Smooth muscle cell (in vitro differentiated cells): ENCODE results near the gene NFX1. TPM values are rescaled to one million over a fixed set of nuclear protein-coding genes. Genes with fewer than 3 reads are reported as not detected.
"Not testable (repeated sequence)": the region's sequence is repeated elsewhere in the genome, so short reads cannot be mapped to it uniquely, and the experiment has no call there.

Experiments
- DNase-seq: peaks from one replicate; lab custom pipeline; 2025; ENCODE audit not compliant: unreplicated experiment; lab: John Stamatoyannopoulos, UW
- H2AFZ ChIP-seq: fragments of 200-600 bp; sonication (generic); 2 replicates; pipeline ENCODE4 v1.6.0; 2016; ENCODE audit warnings: antibody characterized with exemption, low read depth, mild to moderate bottlenecking
- H3F3A ChIP-seq: fragments of 200-600 bp; sonication (generic); 2 replicates; pipeline ENCODE4 v1.6.0; 2017; ENCODE audit warnings: antibody characterized with exemption, low read depth
- H3K27ac ChIP-seq: fragments of 200-600 bp; sonication (generic); 2 replicates; pipeline ENCODE4 v1.5.1; 2016; ENCODE audit warnings: low read depth, mild to moderate bottlenecking
- H3K27me3 ChIP-seq: fragments of 200-600 bp; sonication (generic); 2 replicates; pipeline ENCODE4 v1.6.1; 2016; ENCODE audit warnings: low read depth, mild to moderate bottlenecking
- H3K36me3 ChIP-seq: fragments of 200-600 bp; sonication (generic); 2 replicates; pipeline ENCODE4 v1.5.1; 2016; ENCODE audit warnings: low read depth
- H3K4me1 ChIP-seq: fragments of 200-600 bp; sonication (generic); 2 replicates; pipeline ENCODE4 v1.5.1; 2016; ENCODE audit warnings: low read depth
- H3K4me2 ChIP-seq: fragments of 200-600 bp; sonication (generic); 2 replicates; pipeline ENCODE4 v1.6.0; 2016; ENCODE audit warnings: mild to moderate bottlenecking
- H3K4me3 ChIP-seq: fragments of 200-600 bp; sonication (generic); 2 replicates; pipeline ENCODE4 v1.5.1; 2016; ENCODE audit warnings: mild to moderate bottlenecking
- H3K79me2 ChIP-seq: fragments of 200-600 bp; sonication (generic); 2 replicates; pipeline ENCODE4 v1.6.0; 2016; ENCODE audit warnings: low read depth, mild to moderate bottlenecking
- H3K9ac ChIP-seq: fragments of 200-600 bp; sonication (generic); 2 replicates; pipeline ENCODE4 v1.6.0; 2016; ENCODE audit warnings: low read depth
- H3K9me3 ChIP-seq: fragments of 200-600 bp; sonication (generic); replicated peaks from 2 replicates; pipeline ENCODE4 v1.5.1; 2016; ENCODE audit warnings: low read depth
- H4K20me1 ChIP-seq: fragments of 200-600 bp; sonication (generic); 2 replicates; pipeline ENCODE4 v1.6.0; 2016; ENCODE audit warnings: low read depth
- CTCF ChIP-seq: fragments of 200-600 bp; sonication (generic); IDR thresholded peaks from 2 replicates; pipeline ENCODE4 v1.5.1; 2017; ENCODE audit warnings: borderline replicate concordance, mild to moderate bottlenecking, antibody characterized with exemption; ENCODE audit not compliant: insufficient read depth, poor library complexity, severe bottlenecking
- WGBS: methylation state at CpG from one replicate; pipeline ENCODE4 v1.1.7; 2016; ENCODE audit warnings: low lambda C conversion rate; 5-methylcytosine and 5-hydroxymethylcytosine counted together
- polyA plus RNA-seq: library from polyadenylated mRNA; unstranded; fragments of >200 nt; fragmentation: Nextera tagmentation; extraction: Ambion mirVana; gene quantifications from 2 replicates; pipeline ENCODE4 v1.2.1, GENCODE V29; 2016
- total RNA-seq: library from RNA; depleted of rRNA; stranded (reverse); fragments of >200 nt; gene quantifications from 2 replicates; pipeline ENCODE4 v1.2.3, GENCODE V29; 2014

Gene NFX1
- total and polyA plus RNA-seq, 2 experiments from 2014 or later = 19.3 to 22.8 TPM

GRCh38 chr9:33388110-33388994, 98.0 kb downstream of the NFX1 start:
- 76% methylated on average over 14 of the region's 15 CpGs for WGBS
- H2AFZ ChIP-seq = no peak overlapping the region
- peaks cover 4% of the 10 kb centered on the region for H3K4me1 ChIP-seq
- H3K4me3 ChIP-seq = no peak overlapping the region
- no peaks in the 10 kb centered on the region for H3K9me3 ChIP-seq
- no peaks in the 10 kb centered on the region for H4K20me1 ChIP-seq
- H3K9ac ChIP-seq = no peak overlapping the region
- no peak overlapping the region for H3K4me2 ChIP-seq
- DNase-seq = no peak
- no peaks in the 10 kb centered on the region for H3F3A ChIP-seq
- no peak overlapping the region for H3K27ac ChIP-seq
- H3K36me3 ChIP-seq = no peaks in the 10 kb centered on the region
- no peaks in the 10 kb centered on the region for H3K27me3 ChIP-seq
- H3K79me2 ChIP-seq = no peaks in the 10 kb centered on the region
- TF ChIP-seq CTCF = no peak

DNA sequence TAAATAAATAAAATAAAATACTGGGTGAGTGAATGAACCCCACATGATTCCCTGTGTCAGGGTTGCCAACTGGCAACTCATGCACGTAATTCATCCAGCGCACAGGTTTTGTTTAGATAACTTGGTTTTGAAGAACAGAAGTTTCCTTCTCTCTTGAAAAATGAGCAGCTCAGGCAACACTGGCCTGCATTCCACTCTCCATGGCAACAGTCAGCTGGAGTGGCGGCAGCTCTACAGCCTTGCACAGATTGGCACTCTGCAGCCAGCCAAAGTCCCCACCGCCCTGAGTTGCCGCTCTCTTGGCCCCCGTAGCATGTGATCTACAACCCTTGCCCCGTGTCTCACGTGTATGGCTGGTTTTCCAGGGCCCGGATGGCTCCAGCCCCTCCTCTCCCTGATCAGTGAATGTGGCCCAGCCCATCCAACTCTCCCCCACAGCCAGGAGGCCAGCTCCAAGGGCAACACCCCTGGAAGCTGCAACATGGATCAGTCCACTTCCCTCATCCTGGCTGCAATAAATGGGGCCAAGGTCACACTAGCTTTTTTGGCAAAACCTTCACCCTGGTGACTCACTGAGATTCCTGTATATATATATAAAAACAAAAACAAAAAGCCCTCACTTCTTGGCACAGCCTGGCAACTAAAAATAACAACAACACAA, 100.9 kb downstream of the NFX1 start:
- H3K36me3 ChIP-seq, H2AFZ ChIP-seq, H3K27me3 ChIP-seq, DNase-seq, H3F3A ChIP-seq, H3K79me2 ChIP-seq, H4K20me1 ChIP-seq, H3K9ac ChIP-seq, H3K4me1 ChIP-seq, H3K9me3 ChIP-seq: not testable (repeated sequence)
- WGBS = 13% methylated on average over 9 of the region's 9 CpGs
- peak overlapping the region; percentile 56 for H3K27ac ChIP-seq
- peak overlapping the region; percentile 11 for H3K4me2 ChIP-seq
- peak overlapping the region; percentile 5 for H3K4me3 ChIP-seq

GRCh38 chr9:33392591-33393021, 102.3 kb downstream of the NFX1 start:
- H4K20me1 ChIP-seq, H3K27ac ChIP-seq, H3K27me3 ChIP-seq, H3K4me3 ChIP-seq, H3K9ac ChIP-seq, H3K4me2 ChIP-seq, H3F3A ChIP-seq, H3K36me3 ChIP-seq, H3K79me2 ChIP-seq, H3K4me1 ChIP-seq, DNase-seq, H3K9me3 ChIP-seq, H2AFZ ChIP-seq: not testable (repeated sequence)
- 69% methylated on average over 7 of the region's 7 CpGs for WGBS

DNA sequence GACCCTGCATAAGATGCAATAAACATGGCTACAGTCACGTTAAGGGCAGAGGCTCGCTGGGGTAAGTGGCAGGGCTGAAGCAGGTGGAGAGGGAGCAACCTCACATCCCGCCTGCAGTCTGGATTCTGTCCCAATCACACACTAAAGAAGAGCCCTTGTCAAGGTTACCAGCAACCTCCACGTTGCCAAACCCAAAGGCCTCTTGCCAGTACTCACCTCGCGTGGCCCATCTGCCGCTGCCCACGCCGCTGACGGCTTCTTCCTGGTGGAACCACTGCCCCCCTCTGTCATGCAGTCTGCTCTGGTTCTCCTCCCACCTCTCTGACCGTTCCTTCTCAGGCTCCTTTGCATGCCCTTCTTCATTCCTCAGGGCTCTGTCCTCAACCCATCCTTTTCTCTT, 103.3 kb downstream of the NFX1 start:
- no peak for DNase-seq
- Histone ChIP-seq H3K27me3 (no peaks in the 10 kb centered on the region), H3K9me3 (no peaks in the 10 kb centered on the region), H2AFZ (no peak overlapping the region), H3K79me2 (no peaks in the 10 kb centered on the region), H3K4me3 (no peak overlapping the region), H3K9ac (no peak overlapping the region), H4K20me1 (no peaks in the 10 kb centered on the region), H3K4me2 (no peak overlapping the region), H3K27ac (no peak overlapping the region), H3K36me3 (no peaks in the 10 kb centered on the region), H3F3A (no peaks in the 10 kb centered on the region), H3K4me1 (peaks cover 4% of the 10 kb centered on the region)
- 86% methylated on average over 11 of the region's 11 CpGs for WGBS
- no peak for TF ChIP-seq CTCF

GRCh38 chr9:33393986-33394385, 103.7 kb downstream of the NFX1 start:
- not testable (repeated sequence) for H3K27me3 ChIP-seq, H3K9ac ChIP-seq, H2AFZ ChIP-seq, H3K79me2 ChIP-seq, H3K4me3 ChIP-seq, H3F3A ChIP-seq, H3K4me2 ChIP-seq, H3K9me3 ChIP-seq, H3K36me3 ChIP-seq, H3K4me1 ChIP-seq, H4K20me1 ChIP-seq, H3K27ac ChIP-seq, DNase-seq
- 91% methylated on average over 3 of the region's 3 CpGs for WGBS

DNA sequence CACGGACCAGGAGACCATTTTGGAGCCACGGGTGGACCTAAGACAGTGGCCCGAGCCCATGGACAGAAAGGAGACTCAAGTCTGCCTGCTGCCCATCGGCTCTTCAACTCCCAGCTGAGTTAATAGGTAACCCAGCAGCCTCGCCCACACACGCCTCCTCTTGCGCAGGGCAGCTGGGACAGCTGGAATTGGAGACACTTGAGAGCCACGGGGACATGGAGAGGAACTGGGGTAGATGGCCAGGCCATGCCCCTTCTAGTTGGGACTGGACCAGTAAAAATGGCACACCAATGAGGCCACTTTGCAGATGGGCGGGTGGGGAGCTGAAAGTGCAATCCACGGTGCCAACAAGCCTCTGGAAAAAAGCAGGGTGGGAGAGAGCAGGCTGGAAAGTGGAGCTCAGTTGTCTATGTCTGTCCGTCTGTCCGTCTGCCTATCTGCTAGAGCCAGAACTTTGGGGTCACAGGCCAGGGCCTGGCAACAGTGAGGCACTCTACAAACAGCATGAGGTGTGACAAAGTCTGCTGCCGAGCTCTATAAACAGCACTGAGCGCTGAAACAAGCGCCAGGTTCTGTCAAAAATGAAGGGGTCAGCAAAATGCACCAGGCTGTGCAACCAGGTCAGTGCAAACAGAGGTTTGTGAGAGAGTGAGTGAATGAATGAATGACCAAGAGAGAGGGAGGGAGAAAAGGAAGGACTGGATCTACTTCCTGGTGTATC, 105.0 kb downstream of the NFX1 start:
- not testable (repeated sequence) for H3K4me1 ChIP-seq, H3K36me3 ChIP-seq, H4K20me1 ChIP-seq, DNase-seq, H3K79me2 ChIP-seq, H3K9ac ChIP-seq, H3K27me3 ChIP-seq, H3K4me3 ChIP-seq, H3F3A ChIP-seq, H3K9me3 ChIP-seq, H3K4me2 ChIP-seq, H2AFZ ChIP-seq, H3K27ac ChIP-seq
- 94% methylated on average over 15 of the region's 15 CpGs for WGBS
